HepG2 (cell line): ENCODE measurements around the gene ZC3H14. TPM values are rescaled to one million over a fixed set of nuclear protein-coding genes. Genes with fewer than 3 reads are reported as not detected.

ENCODE experiments used
- CBX1 ChIP-seq: IDR thresholded peaks from one replicate; pipeline ENCODE4 v1.6.1; 2016; ENCODE audit warnings: antibody characterized with exemption, low read depth
- FOXM1 ChIP-seq: sonication (generic); formaldehyde crosslinking; IDR thresholded peaks from 2 replicates; pipeline ENCODE4 v1.5.0; 2020; ENCODE audit warnings: missing genetic modification reagents
- FOXP1 ChIP-seq, 2 experiments: fragments of 450-650 bp in 1 of 2; IDR thresholded peaks; 2 replicates each; pipeline ENCODE4 v1.6.1; 2017 to 2018; ENCODE audit warnings: antibody characterized with exemption in 1 of 2
- GATAD2A ChIP-seq: IDR thresholded peaks from 2 replicates; pipeline ENCODE4 v1.6.1; 2016
- GFI1 ChIP-seq: sonication (generic); formaldehyde crosslinking; IDR thresholded peaks from 2 replicates; pipeline ENCODE4 v1.5.0; 2020; ENCODE audit warnings: missing genetic modification reagents, mild to moderate bottlenecking, borderline replicate concordance
- HMGA1 ChIP-seq: sonication (generic); formaldehyde crosslinking; conservative IDR thresholded peaks from 2 replicates; pipeline ENCODE4 v1.4.0; 2020; ENCODE audit warnings: missing genetic modification reagents
- HNRNPL ChIP-seq: fragments of 200-400 bp; formaldehyde crosslinking; IDR thresholded peaks from 2 replicates; pipeline ENCODE4 v1.6.1; 2017; ENCODE audit warnings: mild to moderate bottlenecking, low read depth, low read length
- HNRNPLL ChIP-seq: fragments of 200-400 bp; formaldehyde crosslinking; IDR thresholded peaks from 2 replicates; pipeline ENCODE4 v1.6.1; 2017; ENCODE audit warnings: mild to moderate bottlenecking, low read depth, low read length; ENCODE audit not compliant: poor library complexity, severe bottlenecking
- ISX ChIP-seq: sonication (generic); formaldehyde crosslinking; conservative IDR thresholded peaks from 2 replicates; pipeline ENCODE4 v1.5.0; 2020; ENCODE audit warnings: missing genetic modification reagents
- KDM6A ChIP-seq: IDR thresholded peaks from 2 replicates; pipeline ENCODE4 v1.6.1; 2016; ENCODE audit warnings: low read depth
- MEF2D ChIP-seq: sonication (generic); formaldehyde crosslinking; IDR thresholded peaks from 2 replicates; pipeline ENCODE4 v1.5.1; 2020; ENCODE audit warnings: mild to moderate bottlenecking, missing genetic modification reagents
- NCOA2 ChIP-seq: sonication (generic); formaldehyde crosslinking; IDR thresholded peaks from 2 replicates; pipeline ENCODE4 v1.8.0; 2022; ENCODE audit warnings: inconsistent platforms
- PHF21A ChIP-seq: sonication (generic); formaldehyde crosslinking; IDR thresholded peaks from 2 replicates; pipeline ENCODE4 v1.5.0; 2020; ENCODE audit warnings: mild to moderate bottlenecking, missing genetic modification reagents
- SMYD3 ChIP-seq: sonication (generic); formaldehyde crosslinking; IDR thresholded peaks from 2 replicates; pipeline ENCODE4 v1.8.1; 2023; ENCODE audit warnings: mild to moderate bottlenecking, missing genetic modification reagents
- SOX5 ChIP-seq: IDR thresholded peaks from 2 replicates; pipeline ENCODE4 v1.6.1; 2016; ENCODE audit warnings: borderline replicate concordance
- ZBTB20 ChIP-seq: sonication (generic); formaldehyde crosslinking; IDR thresholded peaks from 2 replicates; pipeline ENCODE4 v1.8.1; 2023; ENCODE audit warnings: missing genetic modification reagents, low read depth, mild to moderate bottlenecking, borderline replicate concordance
- ZNF10 ChIP-seq: sonication (generic); formaldehyde crosslinking; IDR thresholded peaks from 2 replicates; pipeline ENCODE4 v1.4.0; 2020; ENCODE audit warnings: mild to moderate bottlenecking, low read depth, missing genetic modification reagents, borderline replicate concordance
- ZNF264 ChIP-seq: sonication (generic); formaldehyde crosslinking; IDR thresholded peaks from 2 replicates; pipeline ENCODE4 v1.4.0; 2020; ENCODE audit warnings: missing genetic modification reagents
- ZNF432 ChIP-seq: sonication (generic); formaldehyde crosslinking; IDR thresholded peaks from 2 replicates; pipeline ENCODE4 v1.5.0; 2020; ENCODE audit warnings: missing genetic modification reagents, mild to moderate bottlenecking, borderline replicate concordance
- ZNF564 ChIP-seq: sonication (generic); formaldehyde crosslinking; IDR thresholded peaks from 2 replicates; pipeline ENCODE4 v1.8.1; 2023; ENCODE audit warnings: mild to moderate bottlenecking, missing genetic modification reagents
- ZNF614 ChIP-seq: IDR thresholded peaks from 2 replicates; pipeline ENCODE4 v1.6.1; 2018; ENCODE audit warnings: missing biosample characterization, missing genetic modification reagents, inconsistent platforms, borderline replicate concordance
- ZNF672 ChIP-seq: sonication (generic); formaldehyde crosslinking; IDR thresholded peaks from 2 replicates; pipeline ENCODE4 v1.8.1; 2022; ENCODE audit warnings: missing genetic modification reagents
- ZNF766 ChIP-seq: sonication (generic); formaldehyde crosslinking; IDR thresholded peaks from 2 replicates; pipeline ENCODE4 v1.5.0; 2020; ENCODE audit warnings: missing genetic modification reagents, borderline replicate concordance
- polyA plus RNA-seq, 8 experiments: library from polyadenylated mRNA; depleted of rRNA in 3 of 8; stranded (reverse) in 7 of 8; unstranded in 1 of 8; fragments of >200 nt; fragmentation: Illumina TruSeq in 4 of 8; extraction: Trizol in 4 of 8; gene quantifications; 2 replicates each; pipeline versions ENCODE4 v1.2.1 to v1.2.3, GENCODE V29; 2011 to 2016; ENCODE audit warnings: low read depth in 4 of 8, missing spikeins in 1 of 8, mixed read lengths in 1 of 8; ENCODE audit not compliant: insufficient read depth in 1 of 8
- total RNA-seq, 5 experiments: library from RNA; depleted of rRNA; stranded (reverse); fragments of >200 nt; fragmentation: Illumina TruSeq; extraction: Trizol; gene quantifications; 2 replicates each; pipeline ENCODE4 v1.2.3, GENCODE V29; 2016; ENCODE audit warnings: low read depth in 1 of 5
- TF ChIP-seq, protein P1 (sequence below): sonication (generic); formaldehyde crosslinking; IDR thresholded peaks from 2 replicates; pipeline ENCODE4 v1.4.0; 2020; ENCODE audit warnings: missing genetic modification reagents
- TF ChIP-seq, protein P2 (sequence below): IDR thresholded peaks from 2 replicates; pipeline ENCODE4 v1.6.1; 2018; ENCODE audit warnings: missing genetic modification reagents, mild to moderate bottlenecking, missing compliant biosample characterization
- TF ChIP-seq, protein P3 (sequence below): IDR thresholded peaks from 2 replicates; pipeline ENCODE4 v1.6.1; 2012; ENCODE audit warnings: inconsistent platforms

ZC3H14 gene
- total and polyA plus RNA-seq, 2 of the 13 experiments (the other 11 are each of a cell fraction or from before 2014, with no cell fraction given): 65.1 to 67.5 TPM

DNA sequence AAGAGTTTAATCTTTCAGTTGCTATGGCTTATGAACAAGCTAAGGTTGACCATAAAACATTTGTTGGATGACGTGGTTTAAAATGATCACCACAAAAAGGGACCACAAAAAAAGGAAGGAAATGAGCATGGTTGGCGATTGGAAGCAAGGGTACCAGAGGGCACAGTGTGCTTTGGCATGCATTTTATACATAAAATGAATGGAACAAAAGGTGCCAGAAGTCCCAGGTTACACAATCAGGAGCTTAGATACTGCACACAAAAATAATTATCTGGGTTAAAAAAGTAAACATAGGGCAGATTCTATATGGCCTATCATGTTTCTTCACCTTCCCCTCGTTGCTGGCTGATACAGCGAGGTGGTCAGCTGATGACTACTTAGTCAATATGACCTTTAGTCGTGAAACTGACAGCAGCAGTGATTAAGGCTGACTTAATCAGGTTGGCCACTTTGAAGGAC lies 50.7 kb downstream of the ZC3H14 start (continued):
- TF ChIP-seq ZNF672 (CRISPR knock-in tag): no peak
- no peak for TF ChIP-seq ZNF564
- TF ChIP-seq ZNF432 (CRISPR knock-in tag): no peak
- peak; percentile 32; the same call in 1 of the 2 replicates for TF ChIP-seq NCOA2 (CRISPR knock-in tag)
- TF ChIP-seq, protein P1, sequence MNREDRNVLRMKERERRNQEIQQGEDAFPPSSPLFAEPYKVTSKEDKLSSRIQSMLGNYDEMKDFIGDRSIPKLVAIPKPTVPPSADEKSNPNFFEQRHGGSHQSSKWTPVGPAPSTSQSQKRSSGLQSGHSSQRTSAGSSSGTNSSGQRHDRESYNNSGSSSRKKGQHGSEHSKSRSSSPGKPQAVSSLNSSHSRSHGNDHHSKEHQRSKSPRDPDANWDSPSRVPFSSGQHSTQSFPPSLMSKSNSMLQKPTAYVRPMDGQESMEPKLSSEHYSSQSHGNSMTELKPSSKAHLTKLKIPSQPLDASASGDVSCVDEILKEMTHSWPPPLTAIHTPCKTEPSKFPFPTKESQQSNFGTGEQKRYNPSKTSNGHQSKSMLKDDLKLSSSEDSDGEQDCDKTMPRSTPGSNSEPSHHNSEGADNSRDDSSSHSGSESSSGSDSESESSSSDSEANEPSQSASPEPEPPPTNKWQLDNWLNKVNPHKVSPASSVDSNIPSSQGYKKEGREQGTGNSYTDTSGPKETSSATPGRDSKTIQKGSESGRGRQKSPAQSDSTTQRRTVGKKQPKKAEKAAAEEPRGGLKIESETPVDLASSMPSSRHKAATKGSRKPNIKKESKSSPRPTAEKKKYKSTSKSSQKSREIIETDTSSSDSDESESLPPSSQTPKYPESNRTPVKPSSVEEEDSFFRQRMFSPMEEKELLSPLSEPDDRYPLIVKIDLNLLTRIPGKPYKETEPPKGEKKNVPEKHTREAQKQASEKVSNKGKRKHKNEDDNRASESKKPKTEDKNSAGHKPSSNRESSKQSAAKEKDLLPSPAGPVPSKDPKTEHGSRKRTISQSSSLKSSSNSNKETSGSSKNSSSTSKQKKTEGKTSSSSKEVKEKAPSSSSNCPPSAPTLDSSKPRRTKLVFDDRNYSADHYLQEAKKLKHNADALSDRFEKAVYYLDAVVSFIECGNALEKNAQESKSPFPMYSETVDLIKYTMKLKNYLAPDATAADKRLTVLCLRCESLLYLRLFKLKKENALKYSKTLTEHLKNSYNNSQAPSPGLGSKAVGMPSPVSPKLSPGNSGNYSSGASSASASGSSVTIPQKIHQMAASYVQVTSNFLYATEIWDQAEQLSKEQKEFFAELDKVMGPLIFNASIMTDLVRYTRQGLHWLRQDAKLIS: no peak
- no peak for TF ChIP-seq FOXM1 (CRISPR knock-in tag)
- TF ChIP-seq MEF2D (CRISPR knock-in tag): no peak
- TF ChIP-seq, protein P2, sequence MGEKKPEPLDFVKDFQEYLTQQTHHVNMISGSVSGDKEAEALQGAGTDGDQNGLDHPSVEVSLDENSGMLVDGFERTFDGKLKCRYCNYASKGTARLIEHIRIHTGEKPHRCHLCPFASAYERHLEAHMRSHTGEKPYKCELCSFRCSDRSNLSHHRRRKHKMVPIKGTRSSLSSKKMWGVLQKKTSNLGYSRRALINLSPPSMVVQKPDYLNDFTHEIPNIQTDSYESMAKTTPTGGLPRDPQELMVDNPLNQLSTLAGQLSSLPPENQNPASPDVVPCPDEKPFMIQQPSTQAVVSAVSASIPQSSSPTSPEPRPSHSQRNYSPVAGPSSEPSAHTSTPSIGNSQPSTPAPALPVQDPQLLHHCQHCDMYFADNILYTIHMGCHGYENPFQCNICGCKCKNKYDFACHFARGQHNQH (CRISPR knock-in tag): 0 out of 2 replicates have a peak, but pooled peaks have one; percentile 36
- no peak for TF ChIP-seq HMGA1 (CRISPR knock-in tag)
- TF ChIP-seq ISX (CRISPR knock-in tag): no peak
- no peak for TF ChIP-seq CBX1
- peak; percentile 76 for TF ChIP-seq GATAD2A (CRISPR knock-in tag)
- no peak for TF ChIP-seq ZNF766
- TF ChIP-seq PHF21A: peak; percentile 29; the same call in 1 of the 2 replicates
- TF ChIP-seq HNRNPLL: no peak
- TF ChIP-seq FOXP1 (IDR thresholded peaks at IDR 0.05): no peak
- TF ChIP-seq FOXP1 (CRISPR knock-in tag; IDR thresholded peaks at IDR 0.05): peak; percentile 74; the same call in 1 of the 2 replicates
- no peak for TF ChIP-seq HNRNPL
- TF ChIP-seq ZNF264 (CRISPR knock-in tag): no peak
- no peak for TF ChIP-seq ZNF10
- TF ChIP-seq KDM6A (CRISPR knock-in tag): no peak
- TF ChIP-seq ZBTB20 (CRISPR knock-in tag): peak; percentile 76; the same call in 1 of the 2 replicates
- TF ChIP-seq GFI1: peak; percentile 98
- no peak for TF ChIP-seq SMYD3 (CRISPR knock-in tag)
- TF ChIP-seq ZNF614 (CRISPR knock-in tag): 0 out of 2 replicates have a peak, but pooled peaks have one; percentile 60
- TF ChIP-seq, protein P3, sequence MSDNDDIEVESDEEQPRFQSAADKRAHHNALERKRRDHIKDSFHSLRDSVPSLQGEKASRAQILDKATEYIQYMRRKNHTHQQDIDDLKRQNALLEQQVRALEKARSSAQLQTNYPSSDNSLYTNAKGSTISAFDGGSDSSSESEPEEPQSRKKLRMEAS: peak; percentile 25; the same call in 1 of the 2 replicates
- TF ChIP-seq SOX5 (CRISPR knock-in tag): 0 out of 2 replicates have a peak, but pooled peaks have one; percentile 57
